AG09309 (cell line): ENCODE data around the gene SLC1A7.
A peak's percentile ranks its signal among the peaks of the same experiment; 100 is the strongest.
"Not testable (repeated sequence)": the region's sequence is repeated elsewhere in the genome, so short reads cannot be mapped to it uniquely, and the experiment has no call there.

Source experiments
- DNase-seq: peaks from one replicate; pipeline ENCODE4 v3.0.0-alpha.2; 2010; ENCODE audit warnings: low read depth
- H3K4me3 ChIP-seq: 2 replicates; pipeline ENCODE4 v1.5.1; 2011; ENCODE audit warnings: mild to moderate bottlenecking, low read depth, low read length, moderate library complexity; ENCODE audit not compliant: control insufficient read depth
- TF ChIP-seq, protein P1 (sequence below): IDR thresholded peaks from 2 replicates; pipeline ENCODE4 v1.5.1; 2011; ENCODE audit warnings: mild to moderate bottlenecking, low read depth, low read length, inconsistent platforms; ENCODE audit not compliant: insufficient read depth, control insufficient read depth; ENCODE audit errors: missing control alignments

The SLC1A7 gene

DNA sequence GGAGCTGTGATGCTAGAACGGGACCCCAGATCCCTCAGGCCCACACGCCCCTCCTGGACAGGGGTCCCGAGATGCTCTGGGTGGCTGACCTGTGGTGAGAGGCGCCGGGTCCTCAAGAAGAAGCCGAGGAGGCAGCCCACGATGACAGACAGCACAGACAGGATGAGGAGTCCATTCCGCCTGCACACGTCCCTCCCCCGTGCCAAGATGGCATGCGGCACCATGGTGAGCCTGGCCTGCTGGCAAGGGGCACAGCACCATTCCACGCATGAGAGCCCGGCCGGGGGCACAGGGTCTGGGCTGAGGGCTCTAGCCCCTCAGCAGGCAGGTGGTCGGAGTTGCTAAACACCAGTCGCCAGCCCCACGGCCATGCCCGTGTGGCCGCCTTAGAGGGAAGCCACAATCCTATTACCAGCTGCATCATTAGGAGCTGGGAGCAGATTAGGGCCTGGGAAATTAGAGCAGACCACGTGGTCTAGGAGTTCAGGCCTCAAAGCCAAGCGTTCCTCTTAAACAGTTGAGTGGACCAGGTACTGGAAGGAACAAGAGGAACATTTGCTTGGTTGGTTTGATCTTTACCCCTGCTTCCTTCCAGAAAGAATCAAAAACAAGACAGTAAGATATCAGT lies at the start of gene SLC1A7:
TSS of gene SLC1A7 (minus strand) at position 413 of the 628 bp plus-strand sequence. CDS start at position 224, 189 bp downstream.
- TF ChIP-seq, protein P1, sequence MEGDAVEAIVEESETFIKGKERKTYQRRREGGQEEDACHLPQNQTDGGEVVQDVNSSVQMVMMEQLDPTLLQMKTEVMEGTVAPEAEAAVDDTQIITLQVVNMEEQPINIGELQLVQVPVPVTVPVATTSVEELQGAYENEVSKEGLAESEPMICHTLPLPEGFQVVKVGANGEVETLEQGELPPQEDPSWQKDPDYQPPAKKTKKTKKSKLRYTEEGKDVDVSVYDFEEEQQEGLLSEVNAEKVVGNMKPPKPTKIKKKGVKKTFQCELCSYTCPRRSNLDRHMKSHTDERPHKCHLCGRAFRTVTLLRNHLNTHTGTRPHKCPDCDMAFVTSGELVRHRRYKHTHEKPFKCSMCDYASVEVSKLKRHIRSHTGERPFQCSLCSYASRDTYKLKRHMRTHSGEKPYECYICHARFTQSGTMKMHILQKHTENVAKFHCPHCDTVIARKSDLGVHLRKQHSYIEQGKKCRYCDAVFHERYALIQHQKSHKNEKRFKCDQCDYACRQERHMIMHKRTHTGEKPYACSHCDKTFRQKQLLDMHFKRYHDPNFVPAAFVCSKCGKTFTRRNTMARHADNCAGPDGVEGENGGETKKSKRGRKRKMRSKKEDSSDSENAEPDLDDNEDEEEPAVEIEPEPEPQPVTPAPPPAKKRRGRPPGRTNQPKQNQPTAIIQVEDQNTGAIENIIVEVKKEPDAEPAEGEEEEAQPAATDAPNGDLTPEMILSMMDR, result no peak
- DNase-seq, result no peak
- H3K4me3 ChIP-seq, result no peak within 1 kb of the TSS

- no peak overlapping the region for H3K4me3 ChIP-seq
- TF ChIP-seq, protein P1, result peak; percentile 13
- DNase-seq, result no peak
These were observed 47.8 kb upstream of the SLC1A7 start for GRCh38 chr1:53190210-53190611.

- TF ChIP-seq, protein P1, result no peak
- no peak overlapping the region for H3K4me3 ChIP-seq
- DNase-seq, result no peak
These were observed 46.6 kb upstream of the SLC1A7 start for GRCh38 chr1:53189061-53189460.

DNA sequence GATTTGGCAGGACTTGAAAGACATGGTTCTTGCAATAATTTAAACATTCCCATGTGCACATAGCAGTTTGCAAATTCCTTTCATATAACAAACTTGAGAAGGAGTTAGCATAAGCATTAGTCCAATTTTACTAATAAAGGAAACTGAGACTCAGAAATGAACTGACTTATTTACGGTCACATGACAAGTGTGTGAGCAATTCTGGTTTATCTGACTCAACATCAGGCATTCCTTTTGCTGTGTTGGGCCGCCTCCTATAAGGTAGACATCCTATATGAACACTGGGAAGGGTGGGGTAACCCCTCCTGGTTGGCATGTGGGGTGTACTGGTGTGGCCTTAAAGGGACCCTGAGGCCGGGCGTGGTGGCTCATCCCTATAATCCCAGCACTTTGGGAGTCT lies 45.7 kb upstream of the SLC1A7 start:
- TF ChIP-seq, protein P1, result no peak
- no peak overlapping the region for H3K4me3 ChIP-seq
- DNase-seq, result no peak

- TF ChIP-seq, protein P1, result no peak
- no peak overlapping the region for H3K4me3 ChIP-seq
- DNase-seq, result no peak
These were observed 45.0 kb upstream of the SLC1A7 start for GRCh38 chr1:53187401-53187800.

GRCh38 chr1:53186533-53186932 lies 44.1 kb upstream of the SLC1A7 start:
- TF ChIP-seq, protein P1, result no peak
- no peak overlapping the region for H3K4me3 ChIP-seq
- DNase-seq, result no peak

DNA sequence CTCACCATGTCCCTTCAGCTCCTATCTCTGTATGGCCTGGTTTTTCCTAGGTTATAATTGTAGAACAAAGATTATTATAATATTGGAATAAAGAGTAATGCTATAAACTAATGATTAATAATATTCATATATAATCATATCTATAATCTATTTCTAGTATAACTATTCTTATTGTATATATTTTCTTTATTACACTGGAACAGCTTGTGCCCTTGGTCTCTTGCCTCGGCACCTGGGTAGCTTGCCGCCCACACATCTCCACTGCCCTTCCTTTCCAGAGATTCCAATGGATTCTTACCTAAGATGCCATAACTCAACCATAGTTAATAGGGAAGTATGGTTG lies 43.5 kb upstream of the SLC1A7 start:
- H3K4me3 ChIP-seq, DNase-seq: not testable (repeated sequence)
